EL (cell line): ENCODE data around the gene GIMAP8.

ENCODE experiments used
- DNase-seq: peaks from one replicate; pipeline ENCODE4 v3.0.0-alpha.2; 2016

The GIMAP8 gene

DNA sequence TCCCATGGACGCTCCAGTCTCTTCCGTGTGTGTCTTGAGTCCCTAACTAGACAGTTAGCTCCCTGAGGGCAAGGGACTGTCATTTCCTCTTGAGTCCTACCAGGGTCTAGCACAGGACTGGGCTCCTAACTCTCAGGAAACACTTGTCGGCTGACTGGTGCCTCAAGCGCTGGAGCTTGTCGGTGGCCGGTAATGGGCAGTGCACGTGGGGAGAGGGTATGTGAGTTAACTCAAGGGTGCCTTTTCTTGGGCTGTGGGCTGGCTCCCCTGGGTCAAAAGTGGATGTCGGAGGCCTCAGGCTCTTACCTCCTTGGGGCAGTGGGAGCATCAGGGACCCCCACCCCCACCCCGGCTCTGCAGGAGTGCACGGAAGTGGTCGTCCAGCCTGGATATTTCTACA lies 38.4 kb upstream of the GIMAP8 start:
- no peak for DNase-seq

DNA sequence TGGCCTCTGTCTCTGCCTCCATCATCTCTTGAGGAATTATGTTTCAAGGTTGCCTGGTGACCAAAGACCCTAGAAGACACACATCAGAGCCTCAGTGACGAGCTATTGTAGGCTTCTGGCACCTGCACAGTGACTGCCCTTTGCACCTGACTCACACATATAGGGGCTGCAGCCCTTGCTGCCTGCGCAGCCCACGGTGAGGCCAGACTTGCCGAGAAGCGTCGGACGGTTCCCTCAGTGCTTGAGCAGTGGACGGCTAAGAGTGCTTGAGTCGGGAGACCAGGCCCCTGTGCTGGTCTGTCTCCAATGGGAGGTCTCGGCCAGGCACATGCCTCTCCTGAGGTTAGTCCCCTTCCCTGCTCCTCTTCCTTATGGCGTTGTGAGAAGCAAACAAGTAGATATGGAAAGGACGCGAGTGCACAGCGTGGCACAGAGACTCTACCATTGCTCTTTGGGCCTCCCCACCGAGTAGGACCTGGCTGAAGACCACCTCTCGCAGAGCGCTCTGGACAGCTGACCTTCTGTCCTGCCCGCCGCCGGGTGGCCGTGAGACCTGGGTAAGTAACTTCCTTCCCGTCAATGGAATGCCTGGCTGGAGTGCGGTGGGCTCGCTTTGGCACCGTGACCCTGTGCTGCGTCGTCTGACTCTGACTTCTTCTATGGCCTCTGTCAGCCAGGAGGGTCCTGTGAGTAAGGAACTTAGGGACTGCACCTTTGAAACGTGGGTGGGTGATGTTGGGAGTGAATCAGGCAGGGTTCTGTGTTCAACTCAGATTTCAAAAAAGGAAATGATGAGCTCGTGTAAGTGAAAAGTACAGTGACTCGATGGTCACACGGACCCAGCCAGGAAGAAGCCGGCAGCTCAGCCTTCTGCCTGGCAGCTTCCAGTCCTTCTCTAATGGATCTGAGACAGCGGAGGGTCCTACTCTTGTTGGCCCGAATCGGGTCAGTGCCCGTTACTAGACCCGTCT lies 37.6 kb upstream of the GIMAP8 start:
- DNase-seq, result no peak

DNA sequence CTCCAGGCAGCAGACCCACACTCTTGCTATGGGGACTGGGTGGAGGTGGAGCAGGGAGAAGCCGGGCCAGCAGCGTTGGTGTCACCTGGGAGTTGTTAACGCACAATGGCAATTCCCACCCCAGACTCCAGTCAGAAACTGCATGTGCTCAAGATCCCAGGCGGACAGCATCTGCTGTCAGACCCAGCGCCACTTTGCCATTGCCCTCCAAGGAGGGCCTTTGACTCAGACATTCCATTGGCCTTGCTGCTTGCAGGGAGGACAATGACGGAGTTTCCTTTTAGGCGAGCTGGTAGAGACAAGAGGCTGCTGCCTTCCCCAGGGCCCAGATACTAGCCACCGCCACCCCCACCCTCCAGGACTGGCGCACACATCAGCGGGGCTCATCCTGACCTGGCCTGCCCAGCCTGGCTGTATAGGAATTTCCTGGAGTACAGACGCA lies 36.8 kb upstream of the GIMAP8 start:
- DNase-seq, result peak; percentile 23

DNA sequence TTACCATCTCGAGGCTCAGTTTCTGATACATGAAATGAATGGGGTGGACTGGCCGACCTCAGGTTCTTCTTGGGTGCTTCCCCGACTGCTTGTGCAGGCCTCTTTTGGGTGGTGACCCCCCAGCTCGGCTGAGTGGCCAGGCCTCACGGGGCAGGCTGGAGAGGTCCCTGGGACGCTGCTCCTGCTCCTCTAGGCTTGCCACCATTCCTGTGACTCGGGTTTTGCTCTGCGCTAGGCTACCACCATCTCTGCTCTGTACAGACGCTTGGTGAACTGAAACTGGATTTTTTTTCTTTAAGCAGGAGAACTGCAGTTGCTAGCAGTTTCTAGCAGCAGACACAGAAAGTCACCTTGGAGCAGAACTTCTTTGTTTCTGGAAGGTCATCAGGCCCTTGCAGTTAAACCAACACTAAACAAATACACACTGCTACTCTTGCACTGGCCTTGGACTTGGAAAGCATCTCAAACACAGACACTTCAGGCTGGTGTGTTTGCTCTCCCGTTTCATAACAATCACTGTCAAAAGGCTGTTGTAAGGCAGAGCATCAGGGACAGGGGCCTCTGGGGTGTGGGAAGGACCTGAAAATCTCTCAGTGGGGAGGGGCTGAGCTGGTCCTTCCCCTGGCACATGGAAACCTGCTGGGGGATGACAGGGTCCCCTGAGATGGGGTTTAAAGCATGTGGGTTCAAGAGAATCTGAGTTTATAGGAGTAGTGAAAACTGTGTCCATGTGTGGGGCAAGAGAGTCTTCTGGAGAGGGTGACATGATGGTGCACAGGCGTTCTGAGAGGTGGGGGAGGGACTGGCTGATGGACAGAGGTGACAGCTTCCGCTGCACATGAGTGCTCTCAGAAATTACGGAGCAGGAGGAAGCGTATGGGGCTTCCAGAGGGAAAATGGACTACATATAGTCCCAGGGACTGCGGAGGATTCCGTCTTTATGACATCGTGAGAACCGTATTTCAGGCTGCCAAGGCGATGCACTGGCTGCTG lies 35.0 kb upstream of the GIMAP8 start:
- DNase-seq, result no peak

DNA sequence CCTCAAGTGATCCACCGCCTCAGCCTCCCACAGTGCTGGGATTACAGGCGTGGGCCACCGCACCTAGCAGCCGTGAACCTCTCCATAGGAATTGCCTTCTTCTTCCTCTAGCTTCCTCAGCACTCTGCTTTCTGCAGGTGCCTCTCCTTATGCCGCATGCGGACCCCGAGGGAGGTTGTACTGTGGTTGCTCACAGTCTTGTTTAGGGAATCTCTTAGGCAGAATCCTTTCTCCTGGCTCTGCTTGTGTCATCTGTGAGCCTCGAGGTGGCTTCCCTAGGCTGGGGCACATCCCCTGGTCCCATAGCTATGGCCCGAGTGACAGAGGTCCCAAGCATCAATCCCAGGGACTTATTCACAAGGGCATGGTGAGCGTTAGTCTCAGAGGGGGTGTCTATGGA lies 33.2 kb upstream of the GIMAP8 start:
- no peak for DNase-seq

DNA sequence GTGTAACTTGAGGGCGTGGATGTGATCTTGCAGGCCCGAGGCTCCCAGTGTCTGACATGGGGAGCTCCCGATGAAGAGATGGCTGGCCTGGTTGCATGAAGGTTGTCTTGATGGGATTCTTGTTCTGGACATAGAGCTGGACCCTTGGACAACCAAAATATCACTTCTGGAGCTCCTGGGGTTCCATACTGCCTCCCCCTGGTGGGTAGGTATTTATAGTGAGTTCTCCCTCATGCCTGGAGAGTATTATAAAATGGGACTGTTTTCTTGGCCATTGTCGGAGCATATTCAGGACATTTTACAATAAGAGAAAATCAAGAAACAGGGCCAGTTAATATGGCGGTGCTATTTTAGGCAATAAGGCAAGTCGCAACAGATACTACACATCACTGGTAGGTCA lies 32.6 kb upstream of the GIMAP8 start:
- no peak for DNase-seq

DNA sequence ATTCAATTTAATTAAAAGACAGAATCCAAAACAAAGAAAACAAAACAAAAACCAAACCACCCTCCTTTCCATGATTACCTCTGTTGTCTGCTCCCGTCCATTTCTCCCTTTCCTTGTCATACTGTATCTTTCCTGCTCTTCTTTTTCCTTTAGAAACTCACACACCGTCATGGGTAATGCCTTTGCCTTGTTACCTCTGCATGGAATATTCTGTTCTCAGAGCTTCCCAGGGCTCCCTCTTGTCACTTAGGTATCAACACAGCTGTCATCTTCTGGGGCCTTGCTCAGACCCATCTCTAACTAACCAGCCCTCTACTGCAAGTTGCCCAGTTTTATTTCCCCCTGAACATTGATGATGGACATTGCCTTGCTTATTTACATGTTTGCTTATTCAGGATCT lies 30.2 kb upstream of the GIMAP8 start:
- no peak for DNase-seq

DNA sequence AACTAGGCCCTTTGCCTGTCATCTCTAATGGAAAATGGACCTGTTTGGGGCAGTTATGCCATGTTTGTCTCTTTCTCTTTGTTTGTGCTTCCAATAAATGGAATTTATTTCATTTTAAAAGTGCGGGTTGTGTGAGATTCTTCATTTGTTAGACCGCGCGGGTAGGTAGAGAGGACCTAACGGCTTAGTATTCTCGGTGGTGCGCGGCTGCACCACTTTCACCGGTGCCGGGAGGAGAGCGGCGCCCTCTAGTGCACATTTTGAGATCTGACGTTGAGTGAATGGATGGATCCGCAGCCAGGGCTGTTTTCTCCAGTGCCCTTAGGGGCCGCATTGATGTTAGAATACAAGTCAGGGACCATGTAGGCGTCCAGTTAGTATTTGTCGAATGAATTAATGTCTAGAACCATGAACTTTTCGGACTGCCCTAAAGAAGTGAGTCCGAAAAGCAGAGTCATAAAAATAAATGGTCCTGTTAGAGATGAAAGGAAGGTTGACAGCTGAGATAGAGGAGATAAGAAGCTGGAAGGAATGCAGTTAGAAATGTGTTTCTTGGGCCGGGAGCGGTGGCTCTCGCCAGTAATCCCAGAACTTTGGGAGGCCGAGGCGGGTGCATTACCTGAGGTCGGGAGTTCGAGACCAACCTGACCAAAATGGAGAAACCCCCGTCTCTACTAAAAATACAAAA lies 29.3 kb upstream of the GIMAP8 start:
- peak; percentile 73 for DNase-seq

DNA sequence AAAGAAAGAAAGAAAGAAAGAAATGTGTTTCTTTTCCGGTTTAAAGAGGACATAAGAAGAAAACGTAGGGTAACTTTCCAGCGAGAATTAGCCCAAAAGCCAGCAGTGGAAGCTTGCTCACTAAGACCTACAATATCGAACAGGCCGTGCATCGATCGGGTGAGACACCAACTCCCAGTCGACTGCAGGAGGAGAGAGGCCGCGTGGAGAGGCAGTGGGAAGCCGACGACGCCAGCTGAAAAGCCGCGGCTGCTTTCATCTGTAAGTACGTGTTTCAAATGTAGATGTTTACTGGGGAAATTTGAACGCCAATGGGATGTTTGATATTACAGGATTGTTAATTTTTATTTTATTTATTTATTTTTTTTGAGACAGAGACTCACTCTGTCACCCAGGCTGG lies 28.6 kb upstream of the GIMAP8 start:
- DNase-seq, result no peak

DNA sequence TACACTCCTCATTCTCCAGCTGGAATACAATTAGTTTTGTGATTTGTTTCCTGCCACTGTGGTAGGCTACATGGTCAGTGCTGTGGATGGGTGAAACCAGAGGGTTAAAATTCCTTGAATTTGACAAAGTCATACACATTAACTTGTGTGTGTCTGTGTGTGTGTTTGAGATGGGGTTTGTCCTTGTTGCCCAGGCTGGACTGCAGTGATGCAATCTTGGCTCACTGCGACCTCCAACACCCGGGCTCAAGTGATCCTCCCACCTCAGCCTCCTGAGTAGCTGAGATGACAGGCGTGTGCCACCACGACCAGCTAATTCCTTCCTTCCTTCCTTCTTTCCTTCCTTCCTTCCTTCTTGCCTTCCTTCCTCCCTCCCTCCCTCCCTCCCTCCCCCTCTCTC lies 24.8 kb upstream of the GIMAP8 start:
- DNase-seq, result no peak

DNA sequence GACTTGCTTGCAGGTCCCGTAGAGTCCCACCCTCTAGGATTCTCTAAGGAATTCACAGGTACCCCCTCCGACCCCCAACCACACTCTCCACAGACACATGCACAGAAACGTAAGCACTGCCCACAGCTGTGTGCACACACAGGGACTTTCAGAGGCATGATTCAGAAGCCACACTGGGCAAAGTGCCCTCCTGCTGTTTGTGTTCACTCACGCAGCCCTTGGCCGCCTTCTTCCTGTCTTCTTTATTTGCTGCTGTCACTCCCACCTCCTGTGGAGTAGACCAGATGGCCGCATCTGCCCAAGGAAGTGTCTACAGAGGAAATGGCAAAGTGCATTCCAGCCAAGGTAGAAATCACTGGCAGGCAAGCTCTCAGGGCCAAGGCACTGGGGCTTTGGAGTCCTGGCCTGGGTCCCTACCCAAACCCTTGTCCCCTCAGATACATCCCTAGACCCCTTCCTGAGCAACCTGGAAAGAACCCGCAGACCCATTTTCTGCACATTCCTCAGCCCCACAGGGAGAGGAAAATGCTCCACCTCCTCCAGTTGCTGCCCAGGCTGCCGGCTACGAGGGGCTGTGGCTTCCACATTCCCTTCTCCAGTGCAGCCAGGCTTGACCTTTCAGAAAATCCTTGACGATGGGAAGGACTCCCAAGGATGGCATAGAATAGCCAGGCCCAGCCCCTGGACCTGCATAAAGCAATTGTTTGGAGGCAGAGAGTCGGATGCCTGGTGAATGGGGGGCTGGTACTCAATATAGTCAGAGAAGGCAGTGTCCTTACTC lies 21.6 kb upstream of the GIMAP8 start:
- DNase-seq, result peak; percentile 85

DNA sequence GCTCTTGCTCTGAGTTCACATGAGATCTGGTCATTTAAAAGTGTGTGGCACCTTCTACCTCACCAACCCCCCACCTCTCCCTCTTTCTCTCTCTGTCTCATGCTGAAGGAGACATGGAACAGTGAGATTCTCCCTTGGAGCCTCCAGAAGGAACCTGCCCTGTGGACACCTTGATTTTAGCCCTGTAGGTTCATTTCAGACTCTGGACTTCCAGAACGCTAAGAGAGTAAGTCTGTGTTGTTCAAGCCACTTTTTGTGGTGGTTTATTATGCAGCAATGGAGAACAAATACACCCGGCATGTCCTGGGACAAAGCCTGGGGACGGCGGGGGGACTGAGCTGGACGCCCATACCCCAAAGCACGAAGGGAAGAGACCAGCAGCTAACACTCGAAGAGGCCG lies 20.7 kb upstream of the GIMAP8 start:
- no peak for DNase-seq

DNA sequence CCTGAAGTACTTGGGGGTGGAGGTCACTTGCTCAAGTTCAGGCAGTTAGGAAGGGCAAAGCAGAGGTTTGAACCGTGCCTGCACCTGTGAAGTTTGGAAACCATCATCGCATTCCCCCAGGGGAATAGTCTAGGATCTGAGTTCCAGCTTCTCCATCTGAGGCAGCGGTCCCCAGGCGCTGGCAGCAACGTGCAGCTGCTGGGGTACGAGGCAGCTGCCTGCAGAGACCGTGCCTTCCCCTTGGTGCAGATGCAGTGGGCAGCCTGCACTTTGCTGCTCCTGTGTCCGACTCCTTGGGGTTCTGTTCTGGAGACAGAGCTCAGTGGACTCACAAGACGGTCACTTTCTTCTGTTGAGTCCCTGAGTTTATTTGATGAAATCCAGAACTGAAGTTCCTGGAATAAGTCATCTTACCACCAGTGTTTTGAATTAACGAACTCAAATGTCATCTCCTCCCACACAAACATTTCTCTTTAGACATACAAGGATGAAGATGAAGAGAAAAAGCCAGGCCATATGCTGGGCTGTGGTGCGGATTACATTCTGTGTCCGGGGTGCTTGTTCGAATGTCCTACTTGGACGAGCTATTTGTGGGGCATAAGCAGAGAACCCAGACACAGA lies 19.9 kb upstream of the GIMAP8 start:
- no peak for DNase-seq

DNA sequence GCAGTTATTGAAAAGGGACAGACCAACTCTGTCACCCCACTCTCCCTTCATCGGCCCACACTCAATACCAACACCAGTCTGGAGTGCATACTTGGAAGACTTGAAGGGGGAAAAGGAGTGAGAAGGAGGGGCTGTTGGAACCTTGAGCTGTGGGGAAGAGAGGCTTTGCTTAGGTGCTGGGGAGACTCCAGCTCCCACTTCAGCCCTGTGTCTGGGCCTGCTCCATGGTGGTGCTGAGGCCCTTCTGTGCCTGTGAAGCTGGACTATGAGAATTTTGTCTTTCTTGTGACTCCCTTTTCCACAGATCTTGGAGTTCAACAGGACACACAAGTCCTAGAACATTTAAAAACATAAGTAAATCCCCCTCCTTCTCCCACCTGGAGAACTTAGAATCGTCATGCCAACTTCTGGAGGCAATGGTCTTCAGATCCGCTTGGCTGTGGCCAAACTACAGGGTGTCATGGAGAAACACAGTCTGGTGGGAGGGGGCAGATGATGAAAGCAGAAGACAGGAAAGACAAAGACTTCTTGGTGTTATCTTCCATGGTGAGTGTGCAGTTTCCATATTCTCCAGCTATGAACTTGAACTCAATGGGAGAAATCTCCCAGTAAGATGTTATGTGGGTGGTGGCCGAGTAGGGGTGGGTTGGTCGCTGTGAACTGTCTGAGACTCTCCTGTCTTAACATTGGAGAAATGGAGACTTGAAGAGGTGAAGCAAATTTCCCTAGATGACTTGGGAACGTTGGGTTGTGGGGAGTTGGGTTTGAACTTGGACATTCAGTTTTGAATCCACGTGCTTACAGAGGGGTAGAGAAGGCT lies 18.4 kb upstream of the GIMAP8 start:
- DNase-seq, result no peak

DNA sequence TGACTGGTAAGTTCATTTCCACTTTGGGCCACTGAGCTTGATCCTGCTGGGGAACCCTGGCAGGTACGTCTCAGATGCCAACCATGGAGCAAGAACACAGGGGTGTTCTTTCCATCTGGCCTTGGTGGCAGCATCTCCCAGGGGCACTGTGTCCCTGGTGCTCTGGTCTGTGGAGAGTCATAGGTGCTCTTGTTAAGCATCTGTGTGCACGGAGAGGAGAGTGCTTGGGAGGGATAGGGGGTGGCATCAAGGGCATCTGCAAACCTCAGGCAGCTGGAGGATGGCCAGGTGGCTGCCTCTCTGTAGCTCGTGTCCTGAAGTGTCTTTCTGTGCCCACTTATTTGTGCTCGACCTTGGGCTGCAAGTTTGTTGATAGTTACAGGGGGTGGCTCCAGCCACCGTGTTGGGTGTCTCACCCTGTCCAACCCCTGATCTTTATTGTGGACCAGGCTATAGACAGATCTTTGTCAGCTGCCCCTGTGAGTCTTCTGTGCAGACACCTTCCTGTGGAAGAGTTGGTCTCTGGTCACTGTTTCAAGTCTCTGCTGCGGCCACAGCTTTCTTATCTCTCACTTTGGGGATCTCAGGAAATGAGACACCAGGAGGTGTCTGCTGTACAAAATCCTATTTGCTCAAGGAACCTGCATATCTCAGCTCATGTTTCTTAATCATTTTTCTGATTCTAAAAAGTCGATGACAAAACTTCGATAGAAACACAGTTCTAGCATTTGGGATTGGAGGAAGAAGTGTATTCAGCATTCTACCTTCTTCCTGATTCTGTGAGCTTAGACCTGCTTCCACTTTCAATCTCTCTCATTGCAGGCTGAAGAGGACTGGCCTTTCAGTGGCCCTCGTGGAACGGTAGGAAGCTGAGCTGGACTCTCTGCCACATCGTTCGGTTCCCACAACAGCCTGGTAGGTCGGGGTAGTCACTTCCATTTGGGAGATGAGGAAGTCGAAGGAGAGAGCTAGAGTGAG lies 17.2 kb upstream of the GIMAP8 start:
- DNase-seq, result no peak

DNA sequence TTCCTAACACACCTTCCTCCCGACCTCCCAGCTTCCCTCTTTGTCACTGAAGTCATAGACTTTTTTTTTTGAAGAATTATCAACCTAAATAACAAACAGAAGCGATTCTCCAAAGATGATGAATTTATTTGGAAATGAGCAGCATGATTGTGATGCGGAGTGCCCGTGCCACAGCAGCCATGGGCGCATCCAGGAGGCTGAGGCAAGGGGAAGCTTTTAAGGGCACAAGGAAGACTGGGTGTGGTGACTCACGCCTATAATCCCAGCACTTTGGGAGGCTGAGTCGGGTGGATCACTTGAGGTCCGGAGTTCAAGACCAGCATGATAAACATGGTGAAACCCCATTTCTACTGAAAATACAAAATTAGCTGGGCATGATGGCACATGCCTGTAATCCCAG lies 16.2 kb upstream of the GIMAP8 start:
- DNase-seq, result no peak

DNA sequence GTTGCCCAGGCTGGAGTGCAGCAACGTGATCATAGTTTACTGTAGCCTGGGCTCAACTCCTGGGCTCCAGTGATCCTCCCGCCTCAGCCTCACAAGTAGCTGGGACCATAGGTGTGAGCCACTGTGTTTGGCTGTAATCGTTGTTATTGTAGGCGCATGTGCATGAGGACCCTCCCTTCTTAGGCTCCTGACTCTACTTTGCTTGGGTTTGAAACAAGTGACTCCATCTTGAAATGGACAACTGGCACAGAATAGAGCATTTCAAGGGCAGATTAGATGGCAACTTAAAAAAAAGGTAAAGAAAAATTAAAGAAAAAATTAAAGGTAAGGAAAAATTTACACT lies 15.4 kb upstream of the GIMAP8 start:
- DNase-seq, result no peak

DNA sequence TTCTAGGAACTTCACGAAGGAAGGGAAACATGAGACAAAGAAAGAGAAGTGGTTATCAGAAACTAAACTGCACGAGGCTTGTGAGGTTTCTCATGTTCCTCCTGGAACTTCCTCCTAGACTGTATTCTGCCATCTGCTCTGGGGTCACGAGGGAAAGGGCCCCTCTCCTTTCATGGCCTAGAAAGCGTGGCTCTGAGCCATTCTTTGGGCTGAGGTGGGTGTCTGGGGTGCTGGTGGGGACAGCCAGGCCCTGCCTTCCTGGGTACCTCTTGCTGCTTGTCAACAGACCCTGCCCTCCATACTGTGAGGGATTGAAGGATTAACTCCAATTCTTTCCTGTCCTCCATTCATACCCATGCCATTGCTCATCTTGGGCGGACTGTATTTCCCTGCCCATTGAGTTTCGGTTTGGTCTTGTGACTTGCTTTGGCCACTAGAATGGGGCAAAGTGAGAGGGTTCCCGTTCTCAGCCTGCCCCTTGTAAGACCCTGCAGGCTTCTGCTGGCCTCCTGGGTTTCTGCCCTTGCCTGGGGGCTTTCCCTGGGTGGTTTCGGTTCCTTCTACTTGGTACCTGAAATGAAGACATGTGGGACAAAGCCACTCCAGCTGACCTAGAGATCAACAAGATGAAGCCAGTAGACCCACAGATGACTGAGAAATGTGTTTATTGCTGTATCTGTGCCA lies 14.9 kb upstream of the GIMAP8 start:
- no peak for DNase-seq

DNA sequence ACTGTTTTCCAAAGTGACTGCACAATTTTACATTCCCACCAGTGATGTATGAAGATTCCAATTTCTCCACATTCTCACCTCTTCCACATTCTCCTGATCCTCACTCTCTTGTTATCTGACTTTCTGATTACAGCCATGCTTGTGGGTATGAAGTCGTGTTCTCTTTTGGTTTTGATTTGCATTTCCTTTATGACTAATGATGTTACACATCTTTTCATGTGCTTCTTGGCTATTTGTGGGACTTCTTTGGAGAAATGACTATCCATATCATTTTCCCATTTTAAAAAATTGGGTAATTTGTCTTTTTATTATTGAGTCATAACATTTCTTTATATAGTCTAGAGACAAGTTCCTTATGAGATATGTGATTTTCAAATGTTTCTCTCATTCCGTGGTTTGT lies 10.5 kb upstream of the GIMAP8 start:
- no peak for DNase-seq
